ENCODE data around the gene PPP2R3B.
"Not testable (repeated sequence)": the region's sequence is repeated elsewhere in the genome, so short reads cannot be mapped to it uniquely, and the experiment has no call there.

The PPP2R3B gene

DNA sequence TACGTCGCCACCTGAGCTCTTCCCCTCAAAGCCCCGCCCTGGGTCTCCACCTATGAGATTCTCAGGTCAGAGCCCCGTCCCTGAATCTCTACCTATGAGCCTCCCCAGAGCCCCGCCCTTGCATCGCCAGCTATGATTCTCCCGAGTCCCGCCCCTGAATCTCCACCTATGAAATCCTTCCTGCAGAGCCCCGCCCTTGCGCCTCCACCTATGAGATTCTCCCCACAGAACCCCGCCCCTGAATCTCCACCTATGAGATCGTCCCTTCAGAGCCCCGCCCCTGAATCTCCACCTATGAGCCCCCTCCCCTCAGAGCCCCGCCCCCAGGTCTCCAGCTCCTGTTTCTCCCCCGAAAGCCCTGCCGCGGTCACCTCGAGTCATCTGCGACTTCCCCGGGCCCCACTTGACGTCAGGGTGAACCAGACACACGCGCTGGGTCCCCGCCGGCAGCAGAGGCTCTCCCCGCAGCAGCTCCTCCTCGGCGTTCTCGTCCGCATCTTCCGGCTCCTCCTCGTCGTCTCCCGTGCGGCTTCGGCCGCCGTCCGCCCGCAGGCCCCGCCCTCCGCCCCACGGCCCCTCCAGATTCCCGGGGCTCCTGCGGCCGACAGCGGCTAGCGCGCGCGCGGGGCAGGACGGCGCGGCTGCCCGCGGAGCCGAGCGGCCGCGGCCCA is 68.5 kb downstream of the PPP2R3B start:
- DNase-seq = peak; percentile 99

DNA sequence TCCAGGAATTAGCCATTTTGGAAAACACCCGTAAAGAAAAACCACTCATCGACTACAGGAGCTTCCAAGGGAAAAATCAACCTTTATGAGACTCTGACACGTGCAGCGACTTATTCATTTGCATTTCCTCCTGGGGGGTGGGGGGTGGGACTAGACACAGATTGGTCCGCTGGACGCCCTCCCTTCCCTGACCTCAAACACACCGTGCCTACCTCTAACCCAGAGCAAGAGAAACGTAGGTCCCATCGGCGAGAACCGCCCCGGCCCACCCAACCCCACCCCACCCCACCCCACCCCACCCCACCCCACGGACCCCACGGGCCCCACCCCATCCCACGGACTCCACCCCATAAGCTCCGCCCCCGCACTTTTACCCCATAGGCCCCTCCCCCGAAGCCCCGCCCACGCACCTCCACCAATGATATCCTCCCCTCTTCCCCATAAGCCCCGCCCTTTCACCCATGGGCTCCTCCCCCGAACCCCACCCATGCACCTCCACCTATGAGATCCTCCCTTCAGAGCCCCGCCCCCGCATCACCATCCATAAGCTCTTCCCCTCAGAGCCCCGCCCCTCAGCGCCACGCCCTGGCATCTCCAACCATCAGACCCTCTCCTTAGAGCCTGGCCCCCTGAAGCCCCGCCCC is 69.2 kb downstream of the PPP2R3B start:
- DNase-seq = peak; percentile 7 to 92

DNA sequence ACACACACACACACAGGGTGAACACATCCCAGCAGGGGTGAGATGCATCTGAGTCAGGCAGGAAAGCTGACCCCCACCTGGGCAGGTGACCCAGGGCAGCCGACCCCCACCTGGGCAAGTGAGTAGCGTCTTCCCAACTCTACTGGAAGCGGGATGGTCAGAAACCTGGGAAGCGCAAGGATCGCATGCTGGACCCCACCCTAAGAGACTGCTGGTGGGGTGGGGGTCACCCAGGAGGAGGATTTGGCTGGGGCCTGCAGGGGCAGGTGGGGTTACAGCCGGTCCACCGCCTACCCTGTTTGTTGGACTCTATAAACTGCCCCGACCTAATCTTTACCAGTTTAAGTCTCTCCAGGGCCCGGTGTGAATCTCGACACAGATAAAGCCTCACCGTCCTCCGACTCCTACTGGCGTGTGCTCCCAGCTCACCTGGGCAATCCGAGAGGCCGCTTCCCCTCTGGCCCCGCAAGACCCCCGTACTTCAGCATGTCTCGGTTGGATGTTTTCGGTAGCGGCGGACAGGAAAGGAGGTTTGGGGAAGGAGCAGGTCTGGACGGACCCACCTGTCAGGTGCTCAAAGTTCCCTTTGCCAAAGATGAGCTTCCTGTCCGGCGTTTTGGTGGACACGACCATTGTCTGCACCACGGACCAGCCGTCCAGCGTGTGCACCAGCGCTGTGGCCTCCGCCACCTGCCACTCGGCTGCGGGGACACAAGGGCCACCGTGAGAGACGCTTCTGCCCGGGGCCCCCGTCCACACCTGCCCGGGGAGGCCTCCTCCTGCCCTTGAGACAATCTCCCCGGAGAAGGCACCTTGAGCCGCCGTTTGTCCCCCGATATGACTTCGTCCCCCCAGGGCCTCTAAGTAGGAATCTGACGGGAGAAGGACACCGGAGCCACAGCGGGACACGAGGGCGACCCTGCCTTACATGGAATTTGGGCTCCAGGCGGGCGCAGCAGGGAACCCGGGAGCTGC is 70.1 kb downstream of the PPP2R3B start:
- no peak for DNase-seq

DNA sequence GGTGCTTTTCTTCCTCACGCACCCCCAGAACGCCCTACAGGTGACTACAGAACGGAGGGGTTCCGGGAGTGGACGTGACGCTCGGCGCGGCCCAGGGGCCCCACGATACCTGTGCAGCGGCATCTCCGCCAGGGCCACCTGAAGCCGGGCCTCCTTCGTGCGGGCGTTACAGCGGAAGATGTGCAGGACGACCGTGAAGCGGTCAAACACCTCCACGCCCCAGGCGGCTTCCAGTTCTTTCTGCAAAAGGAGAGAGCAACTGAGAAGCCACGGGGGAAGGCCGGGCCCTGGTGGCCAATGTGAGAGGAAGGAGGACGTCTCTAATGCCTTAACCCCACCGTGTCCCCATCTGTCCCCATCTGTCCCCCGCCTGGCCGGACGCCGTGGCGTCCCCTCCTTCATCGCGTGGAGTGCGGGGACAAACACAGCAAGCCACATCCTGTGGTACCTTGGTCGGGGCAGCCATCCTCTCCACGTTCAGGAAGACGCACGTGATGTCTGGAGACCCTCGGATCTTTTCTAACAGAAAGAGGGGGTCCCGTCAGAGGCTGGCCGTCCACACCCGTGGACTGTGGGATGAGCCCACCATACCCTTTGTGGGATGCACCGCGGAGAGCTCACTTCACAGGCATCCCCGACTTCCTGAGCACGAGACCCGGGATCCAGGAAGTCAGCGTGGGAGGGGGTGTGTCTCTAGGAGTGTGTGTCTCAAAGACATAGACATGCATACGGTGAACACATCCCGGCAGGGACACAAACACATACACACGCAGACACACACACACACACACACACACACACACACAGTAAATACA is 71.7 kb downstream of the PPP2R3B start:
- DNase-seq = no peak

DNA sequence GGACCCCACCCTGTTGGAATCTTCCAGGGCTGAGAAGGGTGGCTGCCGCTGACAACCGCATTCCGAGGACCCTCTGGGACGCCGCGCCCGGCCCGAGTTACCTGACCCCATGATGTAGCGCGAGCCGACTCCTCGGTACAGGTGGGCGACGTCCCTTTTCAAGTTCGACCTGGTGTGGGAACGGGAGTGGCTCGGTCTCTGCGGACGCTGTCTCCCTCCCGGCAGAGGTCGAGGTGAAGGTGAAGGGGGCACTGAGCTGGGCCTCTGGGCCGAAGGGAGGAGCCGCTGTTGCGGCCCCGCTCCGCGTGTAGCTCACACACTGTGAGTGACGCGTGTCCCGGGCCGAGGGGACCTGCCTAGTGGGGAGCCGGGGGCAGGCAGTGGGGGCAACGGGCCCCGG is 72.7 kb downstream of the PPP2R3B start:
- no peak for DNase-seq

DNA sequence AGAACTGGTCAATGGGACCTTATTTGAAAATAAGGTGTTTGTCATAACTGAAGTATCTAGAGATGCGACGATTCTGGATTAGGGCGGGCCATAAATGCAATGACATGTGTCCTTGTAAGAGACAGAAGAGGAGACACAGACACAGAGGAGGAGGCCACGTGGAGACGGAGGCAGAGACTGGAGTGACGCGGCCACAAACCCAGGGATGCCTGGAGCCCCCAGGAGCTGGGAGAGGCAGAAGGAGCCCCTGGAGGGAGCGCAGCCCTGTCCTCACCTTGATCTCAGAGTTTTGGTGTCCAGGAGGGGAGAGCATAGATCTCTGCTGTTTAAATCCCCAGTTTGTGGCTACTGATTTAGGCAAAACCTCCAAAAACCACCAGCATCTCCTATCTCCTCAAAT is 73.2 kb downstream of the PPP2R3B start:
- no peak for DNase-seq

DNA sequence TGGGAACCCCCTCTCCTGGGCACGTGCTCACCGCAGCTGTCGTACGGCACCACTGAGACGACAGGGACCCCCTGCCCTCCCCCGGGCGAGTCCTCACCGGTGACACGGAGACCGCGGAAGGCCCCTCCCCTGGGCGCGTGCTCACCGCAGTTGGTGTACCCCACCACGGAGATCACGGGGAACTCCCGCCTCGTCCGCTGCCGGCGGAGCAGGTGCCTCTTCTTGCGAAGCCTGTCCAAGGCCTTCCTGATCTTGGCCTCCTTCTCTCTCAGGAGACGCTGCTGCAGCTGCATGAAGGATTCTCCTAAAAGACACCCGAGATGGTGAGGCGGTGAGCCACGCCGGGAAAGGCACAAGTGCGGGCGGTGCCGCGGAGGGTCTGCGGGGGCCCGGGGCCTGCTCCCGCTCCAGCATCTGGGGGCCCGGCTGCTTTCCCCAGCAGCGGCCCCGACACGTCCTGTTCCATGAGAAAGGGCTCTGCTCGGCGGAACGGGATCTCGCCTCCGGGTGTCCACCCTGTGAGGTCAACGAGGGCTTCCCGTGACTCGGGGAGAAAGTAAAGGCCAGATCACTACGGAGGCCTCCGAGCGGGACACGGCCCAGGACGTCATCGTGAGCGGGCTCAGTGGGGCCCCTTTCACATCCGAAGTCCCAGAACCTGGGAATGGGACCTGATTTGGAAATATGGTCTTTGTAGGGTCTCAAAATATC is 73.9 kb downstream of the PPP2R3B start:
- DNase-seq = no peak

DNA sequence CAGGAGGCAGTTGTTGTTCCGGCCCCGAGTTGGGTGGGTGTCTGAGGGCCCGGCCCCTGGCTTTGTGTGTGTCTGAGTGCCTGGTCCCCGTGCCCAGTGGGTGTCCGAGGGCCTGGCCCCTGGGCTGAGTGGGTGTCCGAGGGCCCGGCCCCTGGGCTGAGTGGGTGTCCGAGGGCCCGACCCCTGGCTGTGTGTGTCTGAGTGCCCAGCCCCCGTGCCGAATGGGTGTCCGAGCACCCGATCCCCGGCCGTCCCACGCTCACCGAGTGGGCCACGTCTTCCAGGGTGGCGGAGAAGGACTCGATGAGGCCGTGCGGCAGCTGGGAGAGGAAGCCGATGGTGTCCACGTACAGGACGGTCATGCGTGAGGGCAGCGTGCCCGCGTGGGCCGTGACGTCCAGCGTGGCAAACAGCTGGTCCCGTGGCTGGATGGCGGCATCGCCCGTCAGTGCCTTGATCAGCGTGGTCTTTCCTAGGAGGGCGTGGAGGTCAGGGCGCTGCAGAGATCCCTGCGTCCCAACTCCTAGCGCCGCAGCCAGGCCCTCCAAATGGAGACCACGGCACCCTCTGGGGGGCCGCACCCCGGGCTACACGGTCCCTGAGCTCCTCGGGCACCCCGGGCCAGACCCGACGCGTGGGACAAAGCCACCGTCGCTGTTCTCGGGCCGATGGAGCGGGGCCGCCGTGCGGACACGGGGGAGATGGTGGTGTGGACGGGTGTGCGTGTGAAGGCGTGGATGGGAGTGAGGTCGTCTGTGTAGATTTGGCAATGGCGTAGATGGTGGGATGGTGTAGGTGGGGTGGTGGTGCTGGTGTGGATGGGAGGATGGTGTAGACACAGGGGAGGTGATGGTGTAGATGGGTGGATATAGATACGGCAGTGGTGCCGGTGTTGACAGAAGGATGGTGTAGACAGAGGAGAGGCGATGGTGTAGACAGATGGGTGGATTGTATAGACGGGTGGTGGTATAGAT is 75.3 kb downstream of the PPP2R3B start:
- no peak for DNase-seq

DNA sequence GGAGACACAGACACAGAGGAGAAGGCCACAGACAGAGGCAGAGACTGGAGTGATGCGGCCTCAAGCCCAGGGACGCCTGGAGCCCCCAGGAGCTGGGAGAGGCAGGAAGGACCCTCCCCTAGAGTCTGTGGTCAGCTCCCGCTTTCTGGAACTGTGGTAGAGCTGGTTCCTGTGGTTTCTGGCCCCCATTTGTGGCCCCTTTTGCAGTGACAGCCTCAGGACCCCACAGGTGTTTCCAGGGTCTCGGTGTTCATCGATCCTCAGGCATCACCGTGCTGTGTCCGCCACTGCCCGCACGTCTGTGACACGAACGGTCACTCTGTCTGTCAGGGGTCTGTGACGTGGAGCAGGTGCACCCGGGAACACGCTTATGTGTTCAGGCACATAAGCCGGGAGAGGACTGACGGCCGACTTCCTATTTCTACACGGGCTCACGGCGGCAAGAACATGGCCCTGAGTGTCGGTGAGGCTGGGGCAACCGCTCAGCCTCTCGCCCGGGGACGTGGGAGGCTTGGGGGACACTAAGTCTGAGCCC is 76.0 kb downstream of the PPP2R3B start:
- DNase-seq = no peak

DNA sequence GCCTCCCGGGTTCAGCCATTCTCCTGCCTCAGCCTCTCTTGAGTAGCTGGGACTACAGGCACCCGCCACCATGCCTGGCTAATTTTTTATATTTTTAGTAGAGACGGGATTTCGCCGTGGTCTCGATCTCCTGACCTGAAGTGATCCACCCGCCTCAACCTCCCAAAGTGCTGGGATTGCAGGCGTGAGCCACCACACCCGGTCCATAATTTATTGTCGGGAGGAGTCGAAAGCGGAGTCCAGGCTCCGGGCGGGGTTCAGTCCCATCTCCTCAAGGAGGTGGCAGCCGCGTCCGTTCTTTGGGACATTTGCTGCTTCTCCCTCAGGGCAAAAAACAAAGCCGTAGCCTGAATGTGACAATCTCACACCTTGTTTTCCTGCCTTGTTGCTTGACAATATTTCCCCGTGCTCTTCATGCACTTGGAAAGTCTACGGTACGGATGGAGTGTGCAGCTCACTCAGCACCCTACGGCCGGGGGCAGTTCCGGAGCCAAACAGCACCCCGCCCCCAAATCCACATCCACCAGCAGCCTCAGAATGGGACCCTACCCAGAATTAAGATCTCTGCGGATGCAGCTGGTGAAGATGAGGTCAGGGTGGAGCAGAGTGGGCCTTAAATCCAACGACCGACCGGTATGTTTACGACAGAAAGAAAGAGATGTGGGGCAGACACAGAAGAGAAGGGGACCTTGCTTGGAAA is 77.7 kb downstream of the PPP2R3B start:
- DNase-seq = no peak

DNA sequence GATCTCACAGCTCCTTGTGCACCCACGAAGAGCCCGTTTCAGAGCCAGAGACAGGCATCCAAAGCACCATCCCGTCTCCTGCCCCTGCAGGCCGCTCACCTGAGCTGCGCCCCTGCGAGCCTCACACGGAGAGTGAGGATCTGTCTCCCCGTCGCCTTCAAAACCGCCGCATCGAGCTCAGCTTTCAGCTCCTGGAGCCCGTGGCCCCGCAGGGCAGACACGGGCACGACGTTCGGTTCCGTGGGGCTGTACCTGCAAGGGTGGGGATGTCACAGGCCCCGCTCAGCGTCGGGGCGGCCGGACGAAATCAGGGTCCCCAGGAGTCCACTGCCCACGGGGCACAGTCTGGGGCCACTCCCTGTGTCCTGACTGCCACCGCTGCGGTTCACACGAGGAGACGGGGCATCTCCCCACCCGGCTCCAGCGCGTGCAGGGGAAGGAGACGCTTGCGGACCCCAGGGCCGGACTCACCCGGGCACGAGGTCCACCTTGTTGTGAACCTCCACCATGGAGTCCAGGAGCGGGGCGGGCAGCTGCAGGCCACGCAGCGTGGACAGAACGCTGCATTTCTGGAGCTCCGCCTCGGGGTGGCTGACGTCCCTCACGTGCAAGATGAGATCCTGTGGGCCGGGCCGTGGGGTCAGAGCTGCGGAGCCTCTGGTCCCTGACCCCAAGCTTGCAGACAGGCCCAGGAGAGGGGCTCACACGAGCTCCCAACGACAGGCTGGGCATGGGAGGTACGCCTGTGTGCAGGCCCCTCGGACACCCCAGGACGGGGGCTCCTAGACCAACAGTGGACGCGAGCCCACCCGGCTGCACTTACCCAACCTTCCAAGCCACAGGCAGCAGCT is 79.2 kb downstream of the PPP2R3B start:
- no peak for DNase-seq

DNA sequence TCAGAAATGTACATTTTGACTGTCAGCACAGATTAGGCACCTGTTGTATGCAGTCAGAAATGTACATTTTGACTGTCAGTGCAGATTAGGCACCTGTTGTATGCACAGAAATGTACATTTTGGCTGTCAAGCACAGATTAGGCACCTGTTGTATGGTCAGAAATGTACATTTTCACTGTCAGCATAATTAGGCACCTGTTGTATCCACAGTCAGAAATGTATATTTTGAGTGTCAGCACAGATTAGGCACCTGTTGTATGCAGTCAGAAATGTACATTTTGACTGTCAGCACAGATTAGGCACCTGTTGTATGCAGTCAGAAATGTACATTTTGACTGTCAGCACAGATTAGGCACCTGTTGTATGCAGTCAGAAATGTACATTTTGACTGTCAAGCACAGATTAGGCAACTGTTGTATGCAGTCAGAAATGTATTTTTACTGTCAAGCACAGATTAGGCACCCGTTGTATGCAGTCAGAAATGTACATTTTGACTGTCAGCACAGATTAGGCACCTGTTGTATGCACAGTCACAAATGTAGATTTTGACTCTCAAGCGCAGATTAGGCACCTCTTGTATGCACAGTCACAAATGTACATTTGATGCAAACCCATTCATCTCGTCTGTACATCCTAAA is 80.0 kb downstream of the PPP2R3B start:
- not testable (repeated sequence) for DNase-seq

DNA sequence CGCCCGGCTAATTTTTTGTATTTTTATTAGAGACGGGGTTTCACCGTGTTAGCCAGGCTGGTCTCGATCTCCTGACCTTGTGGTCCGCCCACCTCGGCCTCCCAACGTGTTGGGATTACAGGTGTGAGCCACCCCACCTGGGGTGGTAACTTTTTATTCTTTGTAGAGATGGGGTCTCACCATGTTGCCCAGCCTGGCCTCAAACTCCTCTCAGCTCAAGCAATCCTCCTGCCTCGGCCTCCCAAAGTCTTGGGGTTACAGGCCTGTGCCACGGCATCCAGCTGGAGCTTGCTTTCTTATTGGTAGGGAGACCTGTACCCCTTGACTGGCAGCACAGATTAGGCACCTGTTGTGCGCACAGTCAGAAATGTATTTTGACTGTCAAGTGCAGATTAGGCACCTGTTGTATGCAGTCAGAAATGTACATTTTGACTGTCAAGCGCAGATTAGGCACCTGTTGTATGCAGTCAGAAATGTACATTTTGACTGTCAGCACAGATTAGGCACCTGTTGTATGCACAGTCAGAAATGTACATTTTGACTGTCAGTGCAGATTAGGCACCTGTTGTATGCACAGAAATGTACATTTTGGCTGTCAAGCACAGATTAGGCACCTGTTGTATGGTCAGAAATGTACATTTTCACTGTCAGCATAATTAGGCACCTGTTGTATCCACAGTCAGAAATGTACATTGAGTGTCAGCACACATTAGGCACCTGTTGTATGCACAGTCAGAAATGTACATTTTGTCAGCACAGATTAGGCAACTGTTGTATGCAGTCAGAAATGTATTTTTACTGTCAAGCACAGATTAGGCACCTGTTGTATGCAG is 80.7 kb downstream of the PPP2R3B start:
- not testable (repeated sequence) for DNase-seq

DNA sequence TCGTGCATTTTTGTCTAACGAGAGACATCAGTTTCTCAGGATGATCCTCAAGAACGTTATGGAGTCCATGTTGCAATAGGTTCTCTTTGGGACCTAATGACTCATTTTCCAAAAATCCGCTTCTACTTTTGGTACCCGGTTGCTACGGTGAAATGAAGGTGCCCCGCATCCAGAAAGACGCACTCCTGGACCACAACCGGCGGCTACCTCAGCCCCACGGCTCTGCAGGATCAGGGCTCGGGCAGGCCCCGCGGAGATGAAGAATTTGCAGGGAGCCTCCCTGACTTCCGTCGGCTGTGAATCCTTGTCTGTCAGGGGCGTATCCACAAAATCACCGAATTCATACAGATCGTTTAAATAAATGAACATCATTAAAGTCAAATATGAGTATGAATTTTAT is 83.7 kb downstream of the PPP2R3B start:
- DNase-seq = no peak

DNA sequence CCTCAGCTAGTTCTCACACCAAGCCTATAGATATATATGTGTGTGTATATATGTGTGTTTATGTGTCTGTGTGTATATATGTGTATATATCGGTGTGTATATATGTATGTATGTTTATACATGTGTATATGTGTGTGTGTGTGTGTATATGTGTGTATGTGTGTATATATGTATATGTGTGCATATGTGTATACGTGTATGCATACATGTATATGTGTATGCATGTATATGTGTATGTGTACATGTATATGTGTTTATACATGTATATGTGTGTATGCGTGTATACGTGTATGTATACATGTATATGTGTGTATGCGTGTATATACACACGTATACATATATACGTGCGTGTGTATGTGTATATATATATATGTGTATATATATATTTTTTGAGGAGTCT is 86.4 kb downstream of the PPP2R3B start:
- no peak for DNase-seq

DNA sequence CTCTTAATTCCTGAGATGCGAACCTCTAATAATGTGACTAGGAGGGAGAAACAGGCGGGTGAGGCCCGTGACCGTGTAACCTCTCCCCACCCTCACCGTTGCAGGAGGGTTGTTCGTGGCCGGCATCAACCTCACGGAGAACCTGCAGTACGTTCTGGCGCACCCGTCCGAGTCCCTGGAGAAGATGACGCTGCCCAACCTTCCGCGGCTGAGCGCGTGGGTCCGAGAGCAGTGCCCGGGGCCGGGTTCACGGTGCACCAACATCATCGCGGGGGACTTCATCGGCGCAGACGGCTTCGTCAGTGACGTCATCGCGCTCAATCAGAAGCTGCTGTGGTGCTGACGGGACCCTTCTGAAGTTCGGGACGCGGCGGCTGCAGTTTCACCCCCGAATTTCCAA is 87.7 kb downstream of the PPP2R3B start:
- DNase-seq = no peak

DNA sequence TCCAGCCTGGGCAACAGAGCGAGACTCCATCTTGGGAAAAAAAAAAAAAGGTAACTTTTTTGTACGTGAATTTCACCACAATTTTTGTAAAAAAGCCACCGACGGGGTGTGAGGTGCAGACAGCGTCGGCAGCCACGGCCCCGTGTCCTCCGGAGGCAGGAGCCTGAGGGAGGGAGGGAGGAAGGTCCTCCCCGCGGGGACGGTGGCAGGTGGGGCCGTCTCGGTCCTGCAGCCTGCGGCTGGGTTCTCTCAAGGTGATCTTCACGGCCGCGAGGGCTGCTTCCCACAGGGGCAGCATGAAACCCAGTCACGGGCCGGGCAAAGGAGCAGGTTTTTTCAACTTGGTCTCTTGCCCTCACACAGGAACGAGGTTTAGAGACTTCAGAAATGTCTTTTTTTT is 91.6 kb downstream of the PPP2R3B start:
- no peak for DNase-seq
